PFSK-1 (cell line): Measurements from ENCODE around the gene MUC4.

Experiments
- FOXP2 ChIP-seq: optimal IDR thresholded peaks from 2 replicates; pipeline ENCODE3; 2011; ENCODE audit warnings: borderline replicate concordance, control low read depth, inconsistent platforms; ENCODE audit not compliant: insufficient read depth; ENCODE audit errors: extremely low read length, extremely low read depth
- POLR2AphosphoS5 ChIP-seq: IDR thresholded peaks from 2 replicates; pipeline ENCODE4 v1.6.1; 2012; ENCODE audit warnings: low read depth, mild to moderate bottlenecking, control low read depth, low read length, moderate library complexity
- REST ChIP-seq, 2 experiments: IDR thresholded peaks; 2 replicates each; pipeline versions ENCODE4 v1.6.1 to v1.8.0; 2011 to 2012; ENCODE audit warnings: low read depth in 2 of 2, low read length in 2 of 2, control low read depth in 1 of 2, inconsistent platforms in 1 of 2, mild to moderate bottlenecking in 1 of 2, moderate library complexity in 1 of 2; ENCODE audit not compliant: insufficient read depth in 1 of 2
- SIN3A ChIP-seq: IDR thresholded peaks from 2 replicates; pipeline ENCODE4 v1.6.1; 2012; ENCODE audit warnings: mild to moderate bottlenecking, low read length, moderate library complexity, borderline replicate concordance; ENCODE audit not compliant: insufficient read depth
- TAF1 ChIP-seq: IDR thresholded peaks from 2 replicates; pipeline ENCODE4 v1.6.1; 2012; ENCODE audit warnings: low read length, control low read depth, borderline replicate concordance; ENCODE audit not compliant: insufficient read depth

MUC4 gene

GRCh38 chr3:195806211-195806915, 5.4 kb downstream of the MUC4 start:
- TF ChIP-seq TAF1 (no peak), POLR2AphosphoS5 (no peak), SIN3A (no peak), REST (IDR thresholded peaks at IDR 0.05; ENCODE audit: insufficient read depth in 1 of 2, low read depth in 2 of 2, low read length in 2 of 2) (no peak), FOXP2 (no peak)

GRCh38 chr3:195805181-195805580, 6.5 kb downstream of the MUC4 start:
- TF ChIP-seq REST (IDR thresholded peaks at IDR 0.05; ENCODE audit: insufficient read depth in 1 of 2, low read depth in 2 of 2, low read length in 2 of 2), result no peak
- no peak for TF ChIP-seq SIN3A
- TF ChIP-seq TAF1, result no peak
- TF ChIP-seq POLR2AphosphoS5, result no peak
- no peak for TF ChIP-seq FOXP2

GRCh38 chr3:195803289-195803908, 8.3 kb downstream of the MUC4 start:
- TF ChIP-seq REST (IDR thresholded peaks at IDR 0.05; ENCODE audit: insufficient read depth in 1 of 2, low read depth in 2 of 2, low read length in 2 of 2) (no peak), POLR2AphosphoS5 (no peak), SIN3A (no peak), TAF1 (no peak)

GRCh38 chr3:195802795-195803194, 8.9 kb downstream of the MUC4 start:
- no peak for TF ChIP-seq SIN3A
- no peak for TF ChIP-seq POLR2AphosphoS5
- TF ChIP-seq FOXP2, result no peak
- TF ChIP-seq TAF1, result no peak
- TF ChIP-seq REST (IDR thresholded peaks at IDR 0.05; ENCODE audit: insufficient read depth in 1 of 2, low read depth in 2 of 2, low read length in 2 of 2), result no peak

GRCh38 chr3:195802261-195802701, 9.4 kb downstream of the MUC4 start:
- TF ChIP-seq FOXP2, result no peak
